GM19351 (cell line): ENCODE results near the gene SLC9A3.
A peak's percentile ranks its signal among the peaks of the same experiment; 100 is the strongest.
"Not testable (repeated sequence)": the region's sequence is repeated elsewhere in the genome, so short reads cannot be mapped to it uniquely, and the experiment has no call there.

Source experiments
- ATAC-seq: cut with Tn5 transposase; IDR thresholded peaks from one replicate; pipeline ENCODE4 v1.9.1; 2021; ENCODE audit warnings: mild to moderate bottlenecking, moderate library complexity; ENCODE audit not compliant: unreplicated experiment

Gene SLC9A3

DNA sequence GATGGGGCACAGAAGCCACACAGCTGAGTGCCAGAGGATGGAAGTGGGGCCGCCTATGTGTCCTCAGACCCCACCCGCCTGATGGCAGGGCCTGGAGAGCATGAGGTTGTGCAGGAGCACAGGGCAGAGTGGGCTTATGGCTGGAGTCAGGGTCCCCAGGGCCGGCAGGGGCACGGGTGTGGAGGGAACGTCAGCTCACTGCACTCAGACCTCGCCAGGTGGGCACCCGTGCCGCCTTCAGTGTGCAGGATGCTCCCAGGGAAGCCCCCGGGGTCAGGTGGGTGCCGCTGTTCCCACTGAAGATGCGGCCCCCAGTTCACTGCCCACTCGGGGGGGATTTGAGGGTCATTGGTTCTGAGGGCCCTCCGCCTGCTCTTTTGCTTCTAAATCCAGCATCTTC is 46.4 kb downstream of the SLC9A3 start:
- no peak for ATAC-seq

DNA sequence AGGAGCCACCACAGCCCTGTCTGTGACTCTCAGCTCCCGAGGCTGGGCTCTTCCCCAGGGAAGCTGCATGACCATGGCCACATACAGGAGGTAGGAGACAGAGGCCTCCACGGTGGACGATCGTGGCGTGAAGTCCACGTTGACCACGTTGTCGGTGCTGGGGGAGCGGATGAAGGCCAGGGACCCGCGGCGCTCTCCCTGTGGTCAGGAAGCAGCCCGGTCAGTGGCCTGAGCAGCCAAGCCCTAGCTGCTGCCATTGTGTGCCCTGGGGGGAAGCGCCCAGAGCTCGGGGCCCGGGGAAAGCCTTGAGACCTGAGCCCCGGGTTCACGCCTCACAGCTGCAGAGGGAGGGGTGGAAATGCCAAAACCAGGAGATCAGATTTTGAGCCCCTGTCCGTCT is 47.0 kb downstream of the SLC9A3 start:
- no peak for ATAC-seq

DNA sequence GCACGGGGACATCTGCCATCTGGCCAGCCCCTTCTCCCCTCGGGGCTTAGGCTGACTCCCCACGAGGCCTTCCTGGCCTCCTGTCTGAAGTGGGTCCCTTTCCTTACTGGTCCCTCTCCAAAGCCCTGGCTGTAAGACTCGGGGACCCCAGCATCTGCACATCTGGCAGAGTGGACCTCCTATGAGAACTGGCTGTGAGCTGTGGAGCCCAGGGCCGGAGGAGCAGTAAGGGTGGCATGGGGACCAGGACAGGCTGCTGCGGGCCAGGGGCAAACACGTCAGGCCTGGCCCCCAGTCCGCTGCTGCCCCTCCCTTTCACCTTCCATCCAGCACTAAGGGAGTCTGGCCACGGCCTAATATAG is 47.5 kb downstream of the SLC9A3 start:
- no peak for ATAC-seq

DNA sequence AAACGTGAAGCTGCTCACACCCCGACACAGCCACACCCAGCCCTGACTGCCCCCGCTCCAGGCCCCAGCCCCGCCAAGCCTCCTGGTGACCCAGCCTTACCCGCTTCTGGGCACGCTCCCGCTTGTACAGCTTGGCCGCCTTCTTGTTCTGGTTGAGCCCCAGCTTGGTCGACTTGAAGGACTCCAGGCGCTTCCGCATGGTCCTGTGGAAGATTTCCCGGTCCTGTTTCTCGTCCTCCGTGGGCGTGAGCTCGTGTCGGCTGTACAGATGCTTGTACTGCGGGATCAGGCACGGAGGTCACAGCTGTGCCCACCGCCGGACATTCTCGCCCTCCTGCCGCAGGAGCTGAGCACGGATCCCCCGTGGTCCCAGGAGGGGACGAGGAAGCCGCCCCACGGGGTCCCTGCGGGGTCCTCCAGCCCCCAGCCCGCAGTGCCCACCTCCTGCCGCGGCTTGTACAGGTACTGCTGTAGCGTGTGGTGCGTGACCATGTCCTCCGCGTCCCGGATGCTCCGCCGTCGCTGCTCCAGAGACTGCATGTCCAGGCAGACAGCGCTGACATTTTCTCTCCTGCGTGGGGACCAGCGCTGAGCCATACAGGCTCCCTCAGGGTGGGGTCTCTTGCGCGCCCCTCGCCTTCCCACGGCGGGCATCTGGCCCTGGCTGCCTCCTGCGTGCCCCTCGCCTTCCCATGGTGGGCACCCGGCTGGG is 48.0 kb downstream of the SLC9A3 start:
- no peak for ATAC-seq

DNA sequence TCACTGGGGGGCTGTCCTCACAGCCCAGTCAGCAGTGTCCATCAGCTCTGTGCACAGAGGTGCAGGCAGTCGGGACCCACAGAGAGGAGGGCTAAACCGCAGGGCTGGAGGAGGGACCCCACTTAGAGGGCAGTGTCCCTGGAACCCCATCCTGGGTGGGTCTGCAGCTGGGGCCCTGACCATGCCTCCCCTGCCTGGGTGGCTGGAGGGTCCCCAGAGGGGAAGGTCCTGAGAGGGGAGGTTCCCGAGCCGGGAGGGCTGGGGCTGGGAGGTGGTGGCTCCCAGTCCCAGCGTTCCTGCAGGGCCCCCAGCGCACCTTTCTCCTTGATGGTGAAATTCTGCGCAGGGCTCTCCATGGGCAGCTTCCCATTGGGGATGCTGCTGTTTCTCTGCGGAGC is 48.5 kb downstream of the SLC9A3 start:
- ATAC-seq = no peak

DNA sequence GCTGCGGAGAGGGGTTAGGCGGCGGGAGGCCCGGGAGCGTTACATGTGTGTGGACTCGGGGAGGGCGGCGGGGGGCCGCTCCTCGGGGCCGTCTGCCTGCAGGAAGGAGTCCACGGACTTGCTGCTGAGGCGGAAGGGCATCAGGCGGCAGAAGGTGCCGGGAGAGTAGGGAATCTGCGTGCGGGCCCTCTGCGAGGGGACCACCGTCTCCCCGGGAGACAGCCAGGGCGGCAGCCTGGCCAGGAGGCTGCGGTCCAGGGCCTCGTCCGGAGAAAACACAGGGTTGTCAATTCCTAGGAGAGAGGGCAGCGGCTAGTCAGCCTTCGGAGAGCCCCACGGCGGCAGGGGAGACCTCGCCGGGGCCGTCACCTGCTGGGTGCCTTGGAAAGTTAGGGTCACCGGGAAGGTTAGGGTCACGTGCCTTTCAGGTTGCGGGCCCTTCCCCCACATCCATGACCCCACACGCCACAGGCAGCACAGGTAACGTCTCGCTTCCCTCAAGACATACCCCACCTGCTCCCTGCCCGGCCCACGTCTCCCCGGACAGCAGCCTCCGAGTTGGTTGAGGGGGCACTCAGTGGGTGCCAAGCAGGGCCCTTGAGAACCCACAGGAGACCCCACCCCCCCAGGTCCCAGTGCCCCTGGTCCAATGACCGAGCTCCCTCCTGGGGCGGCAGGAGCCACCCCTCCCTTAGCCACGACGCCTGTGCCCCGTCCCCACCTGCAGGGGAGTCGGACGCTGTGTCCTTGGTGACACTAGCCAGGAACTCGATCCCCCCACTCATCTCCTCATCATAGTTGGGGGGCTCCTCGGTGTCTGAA is 49.2 kb downstream of the SLC9A3 start:
- no peak for ATAC-seq

DNA sequence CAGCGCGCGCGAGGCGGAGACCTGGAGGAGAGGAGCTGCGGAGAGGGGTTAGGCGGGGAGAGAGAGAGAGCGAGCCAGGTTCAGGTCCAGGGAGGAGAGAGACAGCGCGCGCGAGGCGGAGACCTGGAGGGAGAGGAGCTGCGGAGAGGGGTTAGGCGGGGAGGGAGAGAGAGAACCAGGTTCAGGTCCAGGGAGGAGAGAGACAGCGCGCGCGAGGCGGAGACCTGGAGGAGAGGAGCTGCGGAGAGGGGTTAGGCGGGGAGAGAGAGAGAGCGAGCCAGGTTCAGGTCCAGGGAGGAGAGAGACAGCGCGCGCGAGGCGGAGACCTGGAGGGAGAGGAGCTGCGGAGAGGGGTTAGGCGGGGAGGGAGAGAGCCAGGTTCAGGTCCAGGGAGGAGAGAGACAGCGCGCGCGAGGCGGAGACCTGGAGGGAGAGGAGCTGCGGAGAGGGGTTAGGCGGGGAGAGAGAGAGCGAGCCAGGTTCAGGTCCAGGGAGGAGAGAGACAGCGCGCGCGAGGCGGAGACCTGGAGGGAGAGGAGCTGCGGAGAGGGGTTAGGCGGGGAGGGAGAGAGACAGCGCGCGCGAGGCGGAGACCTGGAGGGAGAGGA is 49.9 kb downstream of the SLC9A3 start:
- ATAC-seq = not testable (repeated sequence)

DNA sequence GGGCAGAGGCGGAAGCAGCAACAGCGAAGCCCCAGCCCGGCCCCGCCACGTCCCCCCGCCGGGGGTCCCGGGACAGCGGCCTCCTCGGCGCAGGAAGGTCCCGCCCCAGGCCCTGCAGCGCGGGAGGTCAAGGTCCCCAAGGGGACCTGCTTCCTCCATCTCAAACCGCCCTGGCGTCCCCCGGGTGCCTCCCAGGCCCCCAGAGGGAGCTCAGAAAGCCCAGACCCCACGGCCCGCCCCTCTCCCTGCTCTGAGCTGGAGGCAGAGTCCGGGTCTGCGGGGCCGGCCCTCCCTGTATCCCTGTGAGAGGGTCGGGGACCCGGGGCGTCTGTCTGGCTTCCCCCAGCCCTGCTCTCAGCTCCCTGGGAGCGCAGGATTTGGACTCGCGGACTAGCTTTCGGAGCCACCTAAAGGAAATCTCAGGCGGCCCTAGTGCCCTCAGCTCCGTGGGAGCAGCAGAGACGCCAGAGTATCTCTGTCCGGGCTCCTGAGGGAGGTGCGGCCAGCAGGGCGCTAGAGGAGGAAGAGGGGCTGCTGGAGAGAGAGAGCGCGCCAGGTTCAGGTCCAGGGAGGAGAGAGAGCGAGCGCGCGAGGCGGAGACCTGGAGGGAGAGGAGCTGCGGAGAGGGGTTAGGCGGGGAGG is 50.6 kb downstream of the SLC9A3 start:
- peak; percentile 27 for ATAC-seq

DNA sequence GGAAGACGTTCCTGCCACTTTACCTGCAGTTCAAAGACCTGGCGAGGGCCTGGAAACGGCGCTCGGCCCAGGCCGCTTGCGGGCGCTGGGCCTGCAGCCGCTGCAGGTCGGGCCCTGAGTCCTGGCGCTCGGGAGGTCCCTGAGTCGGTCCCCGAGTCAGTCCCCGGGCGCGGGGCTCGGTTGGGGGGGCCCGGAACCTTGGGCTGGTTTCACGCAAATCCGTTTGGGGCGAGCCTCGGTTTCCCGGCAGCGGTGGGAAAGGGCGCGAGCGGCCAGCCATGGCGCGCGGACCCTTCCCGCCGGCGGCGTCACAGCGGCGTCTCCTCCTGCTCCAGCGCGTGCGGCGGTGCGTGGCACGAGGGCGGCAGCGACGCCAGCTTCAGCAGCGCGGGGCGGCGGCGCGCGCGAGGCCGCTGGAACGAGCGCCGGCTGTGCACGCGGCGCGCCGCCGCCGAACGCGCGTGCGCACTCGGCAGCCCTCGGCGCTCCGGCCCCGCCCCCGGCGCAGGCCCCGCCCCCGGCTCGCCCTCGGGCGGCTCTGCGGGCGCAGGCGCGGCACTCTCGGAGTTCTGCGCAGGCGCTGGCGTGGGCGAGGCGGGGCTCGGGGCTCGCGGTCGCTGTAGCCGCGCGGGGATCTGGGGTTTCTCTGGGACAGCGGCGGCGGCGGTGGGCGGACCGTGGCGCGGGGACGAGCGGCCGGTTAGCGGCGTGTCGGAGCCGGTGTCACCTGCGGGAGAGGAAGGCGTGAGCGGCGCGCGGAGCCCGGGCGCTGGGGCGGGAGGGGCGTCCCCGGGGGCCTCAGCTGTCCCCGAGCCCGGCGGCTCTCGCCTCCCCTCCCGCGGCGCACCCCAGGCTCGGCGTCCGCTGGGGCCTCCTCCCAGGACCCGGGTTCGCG is 51.3 kb downstream of the SLC9A3 start:
- peak; percentile 65 for ATAC-seq

DNA sequence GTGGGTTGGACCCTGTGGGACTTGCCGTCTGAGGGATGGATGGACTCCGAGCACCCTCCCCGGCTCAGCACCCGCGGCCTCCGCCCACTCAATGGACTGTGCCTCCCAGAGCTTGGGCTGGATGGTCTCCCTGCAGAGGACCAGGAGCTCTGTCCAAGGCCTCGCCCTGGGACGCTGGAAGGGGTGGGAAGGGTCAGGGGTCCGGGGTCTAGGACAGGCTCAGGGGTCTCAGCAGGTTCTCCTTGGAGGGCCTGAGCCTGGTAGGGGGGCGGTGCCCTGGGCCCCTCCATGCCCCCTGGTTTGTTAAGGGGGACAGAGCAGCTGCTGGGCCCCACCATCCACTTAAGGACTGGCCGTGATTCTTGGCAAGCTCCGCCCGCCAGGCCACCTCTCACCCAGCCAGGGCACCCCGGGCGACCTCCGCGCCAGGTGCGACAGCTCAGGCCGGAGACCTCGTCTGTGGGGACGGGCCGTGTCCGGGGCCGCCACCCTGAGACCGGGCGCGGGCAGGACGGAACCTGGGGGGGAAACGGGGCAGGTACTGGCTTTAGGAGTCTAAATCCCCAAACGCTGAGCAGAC is 52.1 kb downstream of the SLC9A3 start:
- peak; percentile 12 for ATAC-seq

DNA sequence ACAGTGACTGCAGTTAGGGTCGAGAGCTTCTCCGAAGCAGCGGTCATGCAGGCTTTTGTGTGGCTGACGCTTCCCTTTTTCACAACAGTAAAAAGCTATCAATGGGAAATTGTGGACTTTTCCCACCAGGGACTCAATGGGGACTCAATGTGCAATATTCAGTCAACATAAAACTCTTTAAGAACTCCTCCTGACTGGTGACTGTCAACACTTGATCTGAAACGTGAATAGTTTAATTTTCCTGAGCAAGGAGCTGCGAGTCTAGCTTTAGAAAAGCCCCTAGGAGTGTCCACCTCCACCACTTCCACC is 52.5 kb downstream of the SLC9A3 start:
- no peak for ATAC-seq

DNA sequence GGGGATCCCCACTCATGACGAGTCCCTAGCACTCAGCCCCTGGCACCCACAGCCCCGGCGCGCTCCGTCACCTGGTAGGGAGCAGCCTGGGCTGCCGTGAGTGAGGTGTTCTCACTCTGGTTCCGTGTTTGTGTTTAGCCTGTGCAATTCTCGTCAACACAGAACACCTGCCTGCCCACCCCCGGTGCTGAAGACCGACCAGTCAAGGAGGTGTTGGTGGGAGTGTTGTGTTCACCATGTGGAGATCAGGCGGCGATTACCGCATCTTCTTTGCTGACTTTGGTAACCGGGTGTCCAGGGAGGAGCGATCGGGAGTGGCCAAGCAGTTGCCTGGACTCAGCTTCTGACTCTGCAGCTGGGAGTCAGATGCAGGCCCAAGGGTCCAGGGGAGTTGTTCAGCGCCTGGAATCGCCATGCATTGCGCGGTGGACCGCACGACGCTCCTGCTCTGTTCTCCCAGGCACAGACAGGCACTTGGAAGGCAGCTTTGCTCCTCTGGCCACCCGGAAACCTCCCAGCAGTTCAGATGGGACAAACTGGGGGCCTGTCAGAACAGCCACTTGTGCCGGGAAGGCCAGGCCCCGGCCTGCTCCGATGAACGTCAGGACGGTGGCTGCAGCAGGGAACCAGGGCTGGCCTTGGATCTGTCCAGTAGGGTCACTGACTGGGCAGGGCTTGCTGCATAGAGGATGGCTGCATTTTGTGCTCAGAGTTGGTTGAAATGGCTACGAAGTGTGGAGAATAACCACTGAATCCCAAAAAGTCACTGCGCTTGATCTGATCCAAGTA is 53.1 kb downstream of the SLC9A3 start:
- ATAC-seq = no peak

DNA sequence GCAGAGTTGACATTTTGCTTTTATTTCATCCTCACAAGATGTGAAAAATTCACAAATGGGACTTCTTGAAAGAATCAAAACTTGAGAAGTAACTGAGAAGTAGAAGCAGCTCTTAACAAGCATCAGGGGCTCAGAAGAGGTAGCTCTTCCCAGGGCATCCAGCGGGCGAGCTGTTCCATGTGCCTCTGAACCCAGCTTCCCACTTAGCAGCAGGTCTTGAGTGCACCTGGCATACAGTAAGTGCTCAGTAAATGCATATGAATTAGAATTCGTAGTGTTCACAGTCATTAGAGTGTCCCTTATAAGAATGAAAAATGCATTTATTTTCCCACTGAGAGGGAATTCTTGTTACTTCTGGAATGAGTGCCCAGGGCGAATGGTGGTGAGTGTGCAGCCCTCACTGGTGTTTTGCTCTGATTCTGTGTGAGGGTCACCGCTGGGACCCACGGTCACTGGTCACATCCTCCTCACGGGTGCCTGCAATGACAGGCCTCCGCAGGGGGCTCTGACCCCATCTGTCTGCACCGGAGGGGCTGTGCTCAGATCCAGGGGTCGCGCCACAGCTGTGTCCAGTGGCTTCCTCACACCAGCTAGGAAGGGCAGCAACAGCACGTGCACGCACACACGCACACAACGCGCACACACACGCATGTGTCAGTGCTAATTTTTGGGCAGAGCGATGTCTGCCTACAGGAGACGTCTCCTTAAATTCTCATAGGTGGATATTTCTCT is 54.3 kb downstream of the SLC9A3 start:
- no peak for ATAC-seq

DNA sequence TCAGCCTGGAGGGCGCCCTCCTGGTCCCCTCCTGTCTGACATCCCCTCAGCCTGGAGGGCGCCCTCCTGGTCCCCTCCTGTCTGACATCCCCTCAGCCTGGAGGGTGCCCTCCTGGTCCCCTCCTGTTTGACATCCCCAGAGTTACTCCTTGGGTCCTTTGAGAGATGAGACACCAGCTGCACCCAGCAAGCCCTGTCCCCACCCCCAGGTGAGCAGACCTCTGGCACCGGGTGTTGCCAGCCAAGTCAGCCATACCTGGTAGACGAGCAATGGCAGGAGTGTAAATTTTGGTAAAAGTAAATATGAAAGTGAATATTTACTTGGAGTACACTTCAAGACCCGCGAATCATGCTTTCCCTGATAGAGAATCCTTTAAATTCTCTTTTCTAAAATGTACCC is 55.8 kb downstream of the SLC9A3 start:
- no peak for ATAC-seq

DNA sequence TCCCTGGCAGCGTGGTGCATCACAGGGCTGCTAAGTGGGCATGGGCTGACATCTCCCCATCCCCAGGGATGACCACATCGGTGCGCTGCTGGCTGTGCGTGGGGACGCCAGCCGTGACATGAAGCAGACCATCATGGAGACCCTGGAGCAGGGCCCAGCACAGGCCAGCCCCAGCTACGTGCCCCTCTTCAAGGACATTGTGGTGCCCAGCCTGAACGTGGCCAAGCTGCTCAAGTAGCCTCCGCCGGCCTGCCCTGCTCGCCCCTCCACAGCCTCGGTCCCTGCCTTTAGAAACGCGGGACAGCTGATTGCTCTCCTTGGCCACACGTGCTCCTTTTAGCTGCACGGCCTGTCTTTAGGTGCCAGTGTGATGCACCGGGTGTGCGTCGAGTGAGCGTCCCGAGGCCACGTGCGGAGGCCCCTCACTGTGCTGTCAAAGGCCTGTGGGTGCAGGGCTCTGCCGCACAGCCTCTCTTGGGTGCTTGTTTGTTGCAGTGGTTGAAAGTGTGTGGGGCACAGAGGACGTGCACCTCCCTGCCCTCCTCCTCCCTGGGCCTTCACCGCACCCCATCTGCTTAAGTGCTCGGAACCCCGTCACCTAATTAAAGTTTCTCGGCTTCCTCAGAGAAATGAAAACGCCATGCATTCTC is 57.5 kb downstream of the SLC9A3 start:
- ATAC-seq = no peak

DNA sequence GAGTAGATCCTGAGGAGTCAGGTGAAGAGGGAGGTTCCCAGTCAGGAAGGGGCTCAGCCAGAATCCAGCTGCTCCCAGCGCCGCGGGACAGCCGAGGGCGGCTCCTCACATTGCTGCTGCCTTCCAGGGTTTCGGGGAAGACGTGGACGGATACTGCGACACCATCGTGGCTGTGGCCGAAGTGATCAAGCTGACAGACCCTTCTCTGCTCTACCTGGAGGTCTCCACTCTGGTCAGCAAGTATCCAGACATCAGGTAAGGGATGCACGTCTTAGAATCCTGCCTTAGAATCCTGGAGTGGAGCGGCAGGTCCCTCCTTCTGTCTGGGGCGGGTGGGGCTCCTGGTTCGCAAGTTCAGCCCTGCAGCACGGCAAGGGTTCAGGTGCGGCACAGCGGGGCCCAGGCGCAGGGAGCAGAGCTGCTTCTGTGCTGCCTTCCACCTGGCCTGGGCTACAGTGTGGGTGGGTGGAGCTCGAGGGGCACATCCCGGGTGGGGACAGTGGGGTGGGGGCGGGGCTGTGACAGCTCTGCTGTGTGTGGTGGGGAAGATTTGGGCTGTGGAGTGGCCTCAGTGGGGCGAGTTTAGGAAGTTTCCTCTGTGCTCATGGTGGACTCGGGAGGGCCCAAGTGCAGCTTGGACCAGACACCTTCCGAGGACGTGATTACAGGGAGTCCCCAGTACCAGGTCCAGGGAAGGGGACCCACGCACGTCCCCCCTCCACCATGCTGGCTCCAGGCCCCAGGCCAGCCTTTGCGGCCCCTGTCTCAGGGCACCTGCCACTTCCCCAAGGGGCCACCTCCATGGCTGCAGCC is 58.5 kb downstream of the SLC9A3 start:
- no peak for ATAC-seq

DNA sequence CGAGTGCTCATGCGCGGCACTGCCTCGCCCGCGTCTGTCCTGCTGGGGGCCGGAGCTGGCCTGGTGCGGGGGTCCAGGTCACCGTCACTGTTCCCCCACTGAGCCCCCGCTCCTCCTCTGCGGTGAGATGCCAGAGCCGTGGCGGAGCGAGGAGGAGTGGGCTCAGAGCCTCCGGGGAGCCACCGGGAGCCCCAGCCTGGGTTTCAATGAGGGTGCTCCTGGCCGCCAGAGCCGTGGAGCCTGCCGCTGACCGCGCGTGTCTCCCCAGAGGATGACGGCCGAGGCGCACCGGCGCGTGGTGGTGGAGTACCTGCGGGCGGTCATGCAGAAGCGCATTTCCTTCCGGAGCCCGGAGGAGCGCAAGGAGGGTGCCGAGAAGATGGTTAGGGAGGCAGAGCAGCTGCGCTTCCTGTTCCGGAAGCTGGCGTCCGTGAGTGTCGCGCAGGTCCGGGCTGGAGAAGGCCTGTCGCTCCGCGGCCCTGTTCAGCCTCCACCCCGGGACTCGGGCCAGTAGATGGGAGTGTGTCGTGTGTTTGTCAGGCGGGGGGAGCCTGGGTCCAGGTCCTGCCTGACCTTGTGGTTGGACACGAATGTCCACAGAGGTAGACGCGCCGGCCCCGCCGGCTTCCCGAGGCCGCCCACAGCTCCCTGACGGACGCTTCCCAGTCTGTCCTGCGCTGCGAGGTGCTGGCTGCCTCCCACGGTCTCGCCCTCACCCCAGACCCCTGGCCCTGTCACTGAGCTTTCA is 59.2 kb downstream of the SLC9A3 start:
- ATAC-seq = no peak
